HepG2 (cell line): ENCODE measurements around the gene GPR149. TPM values are rescaled to one million over a fixed set of nuclear protein-coding genes. Genes with fewer than 3 reads are reported as not detected.

ENCODE experiments used
- CBX5 ChIP-seq: sonication (generic); formaldehyde crosslinking; IDR thresholded peaks from 2 replicates; pipeline ENCODE4 v1.4.0; 2020; ENCODE audit warnings: missing genetic modification reagents, borderline replicate concordance
- CC2D1A ChIP-seq: sonication (generic); formaldehyde crosslinking; IDR thresholded peaks from 2 replicates; pipeline ENCODE4 v1.8.1; 2023; ENCODE audit warnings: mild to moderate bottlenecking, missing genetic modification reagents
- MED13 ChIP-seq: sonication (generic); formaldehyde crosslinking; IDR thresholded peaks from 2 replicates; pipeline ENCODE4 v1.5.0; 2020; ENCODE audit warnings: missing genetic modification reagents
- TOE1 ChIP-seq: sonication (generic); formaldehyde crosslinking; IDR thresholded peaks from 2 replicates; pipeline ENCODE4 v1.4.0; 2020; ENCODE audit warnings: mild to moderate bottlenecking, missing genetic modification reagents
- TP53 ChIP-seq: sonication (generic); formaldehyde crosslinking; conservative IDR thresholded peaks from 2 replicates; pipeline ENCODE4 v1.4.0; 2020; ENCODE audit warnings: missing genetic modification reagents
- ZFP36L1 ChIP-seq: sonication (generic); formaldehyde crosslinking; IDR thresholded peaks from 2 replicates; pipeline ENCODE4 v1.8.0; 2022; ENCODE audit warnings: mild to moderate bottlenecking, missing genetic modification reagents, moderate library complexity
- ZNF20 ChIP-seq: sonication (generic); formaldehyde crosslinking; IDR thresholded peaks from 2 replicates; pipeline ENCODE4 v1.4.0; 2020; ENCODE audit warnings: mild to moderate bottlenecking, moderate library complexity, missing genetic modification reagents
- ZNF225 ChIP-seq: sonication (generic); formaldehyde crosslinking; IDR thresholded peaks from 2 replicates; pipeline ENCODE4 v1.4.0; 2020; ENCODE audit warnings: mild to moderate bottlenecking, missing genetic modification reagents
- ZSCAN31 ChIP-seq: sonication (generic); formaldehyde crosslinking; IDR thresholded peaks from 2 replicates; pipeline ENCODE4 v1.5.0; 2020; ENCODE audit warnings: low read depth, mild to moderate bottlenecking, missing genetic modification reagents
- polyA plus RNA-seq, 8 experiments: library from polyadenylated mRNA; depleted of rRNA in 3 of 8; stranded (reverse) in 7 of 8; unstranded in 1 of 8; fragments of >200 nt; fragmentation: Illumina TruSeq in 4 of 8; extraction: Trizol in 4 of 8; gene quantifications; 2 replicates each; pipeline versions ENCODE4 v1.2.1 to v1.2.3, GENCODE V29; 2011 to 2016; ENCODE audit warnings: low read depth in 4 of 8, missing spikeins in 1 of 8, mixed read lengths in 1 of 8; ENCODE audit not compliant: insufficient read depth in 1 of 8
- total RNA-seq, 5 experiments: library from RNA; depleted of rRNA; stranded (reverse); fragments of >200 nt; fragmentation: Illumina TruSeq; extraction: Trizol; gene quantifications; 2 replicates each; pipeline ENCODE4 v1.2.3, GENCODE V29; 2016; ENCODE audit warnings: low read depth in 1 of 5
- TF ChIP-seq, protein P1 (sequence below): sonication (generic); formaldehyde crosslinking; IDR thresholded peaks from 2 replicates; pipeline ENCODE4 v1.5.0; 2020; ENCODE audit warnings: mild to moderate bottlenecking, missing genetic modification reagents, borderline replicate concordance
- TF ChIP-seq, protein P2 (sequence below): sonication (generic); formaldehyde crosslinking; IDR thresholded peaks from 2 replicates; pipeline ENCODE4 v1.4.0; 2020; ENCODE audit warnings: missing genetic modification reagents
- TF ChIP-seq, protein P3 (sequence below): sonication (generic); formaldehyde crosslinking; IDR thresholded peaks from 2 replicates; pipeline ENCODE4 v1.4.0; 2020; ENCODE audit warnings: missing genetic modification reagents
- TF ChIP-seq, protein P4 (sequence below): sonication (generic); formaldehyde crosslinking; IDR thresholded peaks from 2 replicates; pipeline ENCODE4 v1.8.0; 2022; ENCODE audit warnings: missing genetic modification reagents, mild to moderate bottlenecking, borderline replicate concordance

Gene GPR149
- total and polyA plus RNA-seq, 2 of the 13 experiments (the other 11 are each of a cell fraction or from before 2014, with no cell fraction given): not detected

DNA sequence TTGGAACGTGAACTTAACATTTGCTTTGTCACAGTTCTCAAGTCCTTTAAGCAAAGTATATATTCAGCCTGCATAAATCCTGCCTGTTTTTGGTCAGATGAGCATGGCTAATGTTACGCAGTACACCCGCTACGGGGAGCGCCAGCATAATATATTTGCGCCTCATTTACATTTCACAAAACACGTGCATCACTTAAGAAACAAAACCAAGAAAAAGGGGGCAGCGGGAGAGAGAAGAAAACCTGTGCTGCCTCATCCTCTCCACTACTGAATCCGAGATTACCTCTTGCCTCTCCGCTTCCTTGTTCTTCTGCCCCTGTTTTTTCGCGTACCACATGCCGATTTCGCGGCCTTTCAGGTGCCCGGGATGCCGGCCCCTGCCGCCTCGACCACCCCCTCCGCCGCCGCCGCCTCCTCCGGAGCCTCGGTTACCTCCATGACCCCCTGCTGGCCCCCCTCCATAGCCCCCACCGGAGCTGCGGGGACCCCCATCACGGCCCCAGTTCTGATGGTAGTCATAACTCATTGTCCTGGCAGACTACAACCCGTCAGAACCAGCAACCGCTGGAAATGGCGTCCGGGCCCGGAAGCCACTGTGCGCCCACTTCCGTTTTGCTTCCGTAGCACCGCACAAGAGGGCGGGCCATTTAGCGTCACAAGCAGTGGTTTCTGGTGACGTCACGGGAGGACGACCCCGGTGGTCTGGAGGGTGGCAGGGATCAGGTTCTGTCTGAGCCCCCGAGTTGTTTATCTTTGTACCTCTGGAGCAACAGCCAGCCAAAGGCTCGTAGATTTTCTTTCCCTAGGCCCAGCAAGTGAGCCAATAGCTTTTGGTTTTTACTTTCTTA is 105.9 kb downstream of the GPR149 start, which contains the start of gene DHX36 (continued):
- TF ChIP-seq, protein P1, sequence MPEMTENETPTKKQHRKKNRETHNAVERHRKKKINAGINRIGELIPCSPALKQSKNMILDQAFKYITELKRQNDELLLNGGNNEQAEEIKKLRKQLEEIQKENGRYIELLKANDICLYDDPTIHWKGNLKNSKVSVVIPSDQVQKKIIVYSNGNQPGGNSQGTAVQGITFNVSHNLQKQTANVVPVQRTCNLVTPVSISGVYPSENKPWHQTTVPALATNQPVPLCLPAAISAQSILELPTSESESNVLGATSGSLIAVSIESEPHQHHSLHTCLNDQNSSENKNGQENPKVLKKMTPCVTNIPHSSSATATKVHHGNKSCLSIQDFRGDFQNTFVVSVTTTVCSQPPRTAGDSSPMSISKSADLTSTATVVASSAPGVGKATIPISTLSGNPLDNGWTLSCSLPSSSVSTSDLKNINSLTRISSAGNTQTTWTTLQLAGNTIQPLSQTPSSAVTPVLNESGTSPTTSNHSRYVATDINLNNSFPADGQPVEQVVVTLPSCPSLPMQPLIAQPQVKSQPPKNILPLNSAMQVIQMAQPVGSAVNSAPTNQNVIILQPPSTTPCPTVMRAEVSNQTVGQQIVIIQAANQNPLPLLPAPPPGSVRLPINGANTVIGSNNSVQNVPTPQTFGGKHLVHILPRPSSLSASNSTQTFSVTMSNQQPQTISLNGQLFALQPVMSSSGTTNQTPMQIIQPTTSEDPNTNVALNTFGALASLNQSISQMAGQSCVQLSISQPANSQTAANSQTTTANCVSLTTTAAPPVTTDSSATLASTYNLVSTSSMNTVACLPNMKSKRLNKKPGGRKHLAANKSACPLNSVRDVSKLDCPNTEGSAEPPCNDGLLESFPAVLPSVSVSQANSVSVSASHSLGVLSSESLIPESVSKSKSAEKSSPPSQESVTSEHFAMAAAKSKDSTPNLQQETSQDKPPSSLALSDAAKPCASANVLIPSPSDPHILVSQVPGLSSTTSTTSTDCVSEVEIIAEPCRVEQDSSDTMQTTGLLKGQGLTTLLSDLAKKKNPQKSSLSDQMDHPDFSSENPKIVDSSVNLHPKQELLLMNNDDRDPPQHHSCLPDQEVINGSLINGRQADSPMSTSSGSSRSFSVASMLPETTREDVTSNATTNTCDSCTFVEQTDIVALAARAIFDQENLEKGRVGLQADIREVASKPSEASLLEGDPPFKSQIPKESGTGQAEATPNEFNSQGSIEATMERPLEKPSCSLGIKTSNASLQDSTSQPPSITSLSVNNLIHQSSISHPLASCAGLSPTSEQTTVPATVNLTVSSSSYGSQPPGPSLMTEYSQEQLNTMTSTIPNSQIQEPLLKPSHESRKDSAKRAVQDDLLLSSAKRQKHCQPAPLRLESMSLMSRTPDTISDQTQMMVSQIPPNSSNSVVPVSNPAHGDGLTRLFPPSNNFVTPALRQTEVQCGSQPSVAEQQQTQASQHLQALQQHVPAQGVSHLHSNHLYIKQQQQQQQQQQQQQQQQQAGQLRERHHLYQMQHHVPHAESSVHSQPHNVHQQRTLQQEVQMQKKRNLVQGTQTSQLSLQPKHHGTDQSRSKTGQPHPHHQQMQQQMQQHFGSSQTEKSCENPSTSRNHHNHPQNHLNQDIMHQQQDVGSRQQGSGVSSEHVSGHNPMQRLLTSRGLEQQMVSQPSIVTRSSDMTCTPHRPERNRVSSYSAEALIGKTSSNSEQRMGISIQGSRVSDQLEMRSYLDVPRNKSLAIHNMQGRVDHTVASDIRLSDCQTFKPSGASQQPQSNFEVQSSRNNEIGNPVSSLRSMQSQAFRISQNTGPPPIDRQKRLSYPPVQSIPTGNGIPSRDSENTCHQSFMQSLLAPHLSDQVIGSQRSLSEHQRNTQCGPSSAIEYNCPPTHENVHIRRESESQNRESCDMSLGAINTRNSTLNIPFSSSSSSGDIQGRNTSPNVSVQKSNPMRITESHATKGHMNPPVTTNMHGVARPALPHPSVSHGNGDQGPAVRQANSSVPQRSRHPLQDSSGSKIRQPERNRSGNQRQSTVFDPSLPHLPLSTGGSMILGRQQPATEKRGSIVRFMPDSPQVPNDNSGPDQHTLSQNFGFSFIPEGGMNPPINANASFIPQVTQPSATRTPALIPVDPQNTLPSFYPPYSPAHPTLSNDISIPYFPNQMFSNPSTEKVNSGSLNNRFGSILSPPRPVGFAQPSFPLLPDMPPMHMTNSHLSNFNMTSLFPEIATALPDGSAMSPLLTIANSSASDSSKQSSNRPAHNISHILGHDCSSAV: no peak
- TF ChIP-seq, protein P2, sequence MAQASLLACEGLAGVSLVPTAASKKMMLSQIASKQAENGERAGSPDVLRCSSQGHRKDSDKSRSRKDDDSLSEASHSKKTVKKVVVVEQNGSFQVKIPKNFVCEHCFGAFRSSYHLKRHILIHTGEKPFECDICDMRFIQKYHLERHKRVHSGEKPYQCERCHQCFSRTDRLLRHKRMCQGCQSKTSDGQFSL (CRISPR knock-in tag): no peak
- TF ChIP-seq TP53 (CRISPR knock-in tag) (no peak), CBX5 (0 out of 2 replicates have a peak, but pooled peaks have one; percentile 27), ZSCAN31 (CRISPR knock-in tag) (0 out of 2 replicates have a peak, but pooled peaks have one; percentile 44), ZNF20 (CRISPR knock-in tag) (no peak), CC2D1A (CRISPR knock-in tag) (no peak), TOE1 (CRISPR knock-in tag) (no peak), ZNF225 (CRISPR knock-in tag) (peak; percentile 67; the same call in 1 of the 2 replicates), ZFP36L1 (CRISPR knock-in tag) (no peak), MED13 (CRISPR knock-in tag) (no peak)
- TF ChIP-seq, protein P3, sequence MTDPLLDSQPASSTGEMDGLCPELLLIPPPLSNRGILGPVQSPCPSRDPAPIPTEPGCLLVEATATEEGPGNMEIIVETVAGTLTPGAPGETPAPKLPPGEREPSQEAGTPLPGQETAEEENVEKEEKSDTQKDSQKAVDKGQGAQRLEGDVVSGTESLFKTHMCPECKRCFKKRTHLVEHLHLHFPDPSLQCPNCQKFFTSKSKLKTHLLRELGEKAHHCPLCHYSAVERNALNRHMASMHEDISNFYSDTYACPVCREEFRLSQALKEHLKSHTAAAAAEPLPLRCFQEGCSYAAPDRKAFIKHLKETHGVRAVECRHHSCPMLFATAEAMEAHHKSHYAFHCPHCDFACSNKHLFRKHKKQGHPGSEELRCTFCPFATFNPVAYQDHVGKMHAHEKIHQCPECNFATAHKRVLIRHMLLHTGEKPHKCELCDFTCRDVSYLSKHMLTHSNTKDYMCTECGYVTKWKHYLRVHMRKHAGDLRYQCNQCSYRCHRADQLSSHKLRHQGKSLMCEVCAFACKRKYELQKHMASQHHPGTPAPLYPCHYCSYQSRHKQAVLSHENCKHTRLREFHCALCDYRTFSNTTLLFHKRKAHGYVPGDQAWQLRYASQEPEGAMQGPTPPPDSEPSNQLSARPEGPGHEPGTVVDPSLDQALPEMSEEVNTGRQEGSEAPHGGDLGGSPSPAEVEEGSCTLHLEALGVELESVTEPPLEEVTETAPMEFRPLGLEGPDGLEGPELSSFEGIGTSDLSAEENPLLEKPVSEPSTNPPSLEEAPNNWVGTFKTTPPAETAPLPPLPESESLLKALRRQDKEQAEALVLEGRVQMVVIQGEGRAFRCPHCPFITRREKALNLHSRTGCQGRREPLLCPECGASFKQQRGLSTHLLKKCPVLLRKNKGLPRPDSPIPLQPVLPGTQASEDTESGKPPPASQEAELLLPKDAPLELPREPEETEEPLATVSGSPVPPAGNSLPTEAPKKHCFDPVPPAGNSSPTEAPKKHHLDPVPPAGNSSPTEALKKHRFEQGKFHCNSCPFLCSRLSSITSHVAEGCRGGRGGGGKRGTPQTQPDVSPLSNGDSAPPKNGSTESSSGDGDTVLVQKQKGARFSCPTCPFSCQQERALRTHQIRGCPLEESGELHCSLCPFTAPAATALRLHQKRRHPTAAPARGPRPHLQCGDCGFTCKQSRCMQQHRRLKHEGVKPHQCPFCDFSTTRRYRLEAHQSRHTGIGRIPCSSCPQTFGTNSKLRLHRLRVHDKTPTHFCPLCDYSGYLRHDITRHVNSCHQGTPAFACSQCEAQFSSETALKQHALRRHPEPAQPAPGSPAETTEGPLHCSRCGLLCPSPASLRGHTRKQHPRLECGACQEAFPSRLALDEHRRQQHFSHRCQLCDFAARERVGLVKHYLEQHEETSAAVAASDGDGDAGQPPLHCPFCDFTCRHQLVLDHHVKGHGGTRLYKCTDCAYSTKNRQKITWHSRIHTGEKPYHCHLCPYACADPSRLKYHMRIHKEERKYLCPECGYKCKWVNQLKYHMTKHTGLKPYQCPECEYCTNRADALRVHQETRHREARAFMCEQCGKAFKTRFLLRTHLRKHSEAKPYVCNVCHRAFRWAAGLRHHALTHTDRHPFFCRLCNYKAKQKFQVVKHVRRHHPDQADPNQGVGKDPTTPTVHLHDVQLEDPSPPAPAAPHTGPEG (CRISPR knock-in tag): no peak
- TF ChIP-seq, protein P4, sequence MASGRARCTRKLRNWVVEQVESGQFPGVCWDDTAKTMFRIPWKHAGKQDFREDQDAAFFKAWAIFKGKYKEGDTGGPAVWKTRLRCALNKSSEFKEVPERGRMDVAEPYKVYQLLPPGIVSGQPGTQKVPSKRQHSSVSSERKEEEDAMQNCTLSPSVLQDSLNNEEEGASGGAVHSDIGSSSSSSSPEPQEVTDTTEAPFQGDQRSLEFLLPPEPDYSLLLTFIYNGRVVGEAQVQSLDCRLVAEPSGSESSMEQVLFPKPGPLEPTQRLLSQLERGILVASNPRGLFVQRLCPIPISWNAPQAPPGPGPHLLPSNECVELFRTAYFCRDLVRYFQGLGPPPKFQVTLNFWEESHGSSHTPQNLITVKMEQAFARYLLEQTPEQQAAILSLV: peak; percentile 53; the same call in 1 of the 2 replicates
